Mesothelial cell of epicardium (in vitro differentiated cells): ENCODE results near the gene KLHL3. TPM values are rescaled to one million over a fixed set of nuclear protein-coding genes. Genes with fewer than 3 reads are reported as not detected.

ENCODE experiments used
- DNase-seq, 2 experiments: peaks; one replicate each; pipeline ENCODE4 v3.0.0; 2021; ENCODE audit warnings: low spot score in 2 of 2; ENCODE audit not compliant: unreplicated experiment in 2 of 2
- H3K27ac Mint-ChIP-seq: 2 replicates; pipeline ENCODE4 v1.8.0; 2021; ENCODE audit warnings: mixed read lengths
- H3K27me3 Mint-ChIP-seq: 2 replicates; pipeline ENCODE4 v1.8.0; 2021; ENCODE audit warnings: low read depth, mixed read lengths
- H3K36me3 Mint-ChIP-seq: 2 replicates; pipeline ENCODE4 v1.8.0; 2021; ENCODE audit warnings: mixed read lengths
- H3K4me1 Mint-ChIP-seq: 2 replicates; pipeline ENCODE4 v1.8.0; 2021; ENCODE audit warnings: mixed read lengths
- H3K4me3 Mint-ChIP-seq: 2 replicates; pipeline ENCODE4 v1.8.0; 2021; ENCODE audit warnings: mild to moderate bottlenecking, moderate library complexity, mixed read lengths
- H3K9me3 Mint-ChIP-seq: 2 replicates; pipeline ENCODE4 v1.8.0; 2021; ENCODE audit warnings: mixed read lengths
- total RNA-seq: library from RNA; stranded (reverse); gene quantifications from 3 replicates; pipeline ENCODE4 v1.2.1, GENCODE V29; 2021
- TF ChIP-seq, protein P1 (sequence below): fragments of 200-600 bp; sonication (generic); IDR thresholded peaks from one replicate; pipeline ENCODE4 v1.5.0; 2021; ENCODE audit warnings: antibody characterized with exemption; ENCODE audit not compliant: unreplicated experiment

Gene KLHL3
- total RNA-seq, 1 donor from 2014 or later: 13.1 TPM

DNA sequence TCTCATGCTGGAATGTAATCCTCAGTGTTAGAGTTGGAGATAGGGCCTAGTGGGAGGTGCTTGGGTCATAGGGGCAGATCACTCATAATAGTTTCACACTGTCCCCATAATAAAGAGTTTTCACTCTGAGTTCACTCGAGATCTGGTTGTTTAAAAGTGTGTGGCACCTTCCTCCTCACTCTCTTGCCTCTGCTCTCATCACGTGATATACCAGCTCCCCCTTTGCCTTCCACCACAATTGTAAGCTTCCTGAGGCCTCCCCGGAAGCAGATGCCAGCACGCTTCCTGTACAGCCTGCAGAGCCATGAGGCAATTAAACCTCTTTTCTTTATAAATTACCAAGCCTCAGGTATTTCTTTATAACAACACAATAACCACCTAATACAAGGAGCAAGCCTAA lies 3.8 kb upstream of the KLHL3 start:
- Mint-ChIP-seq H3K27me3 (no peaks in the 10 kb centered on the region), H3K9me3 (peaks cover 10% of the 10 kb centered on the region), H3K4me1 (peaks cover 5% of the 10 kb centered on the region), H3K27ac (no peak overlapping the region), H3K36me3 (peaks cover 5% of the 10 kb centered on the region), H3K4me3 (no peak overlapping the region)
- no peak for DNase-seq
- TF ChIP-seq, protein P1, sequence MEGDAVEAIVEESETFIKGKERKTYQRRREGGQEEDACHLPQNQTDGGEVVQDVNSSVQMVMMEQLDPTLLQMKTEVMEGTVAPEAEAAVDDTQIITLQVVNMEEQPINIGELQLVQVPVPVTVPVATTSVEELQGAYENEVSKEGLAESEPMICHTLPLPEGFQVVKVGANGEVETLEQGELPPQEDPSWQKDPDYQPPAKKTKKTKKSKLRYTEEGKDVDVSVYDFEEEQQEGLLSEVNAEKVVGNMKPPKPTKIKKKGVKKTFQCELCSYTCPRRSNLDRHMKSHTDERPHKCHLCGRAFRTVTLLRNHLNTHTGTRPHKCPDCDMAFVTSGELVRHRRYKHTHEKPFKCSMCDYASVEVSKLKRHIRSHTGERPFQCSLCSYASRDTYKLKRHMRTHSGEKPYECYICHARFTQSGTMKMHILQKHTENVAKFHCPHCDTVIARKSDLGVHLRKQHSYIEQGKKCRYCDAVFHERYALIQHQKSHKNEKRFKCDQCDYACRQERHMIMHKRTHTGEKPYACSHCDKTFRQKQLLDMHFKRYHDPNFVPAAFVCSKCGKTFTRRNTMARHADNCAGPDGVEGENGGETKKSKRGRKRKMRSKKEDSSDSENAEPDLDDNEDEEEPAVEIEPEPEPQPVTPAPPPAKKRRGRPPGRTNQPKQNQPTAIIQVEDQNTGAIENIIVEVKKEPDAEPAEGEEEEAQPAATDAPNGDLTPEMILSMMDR: no peak

DNA sequence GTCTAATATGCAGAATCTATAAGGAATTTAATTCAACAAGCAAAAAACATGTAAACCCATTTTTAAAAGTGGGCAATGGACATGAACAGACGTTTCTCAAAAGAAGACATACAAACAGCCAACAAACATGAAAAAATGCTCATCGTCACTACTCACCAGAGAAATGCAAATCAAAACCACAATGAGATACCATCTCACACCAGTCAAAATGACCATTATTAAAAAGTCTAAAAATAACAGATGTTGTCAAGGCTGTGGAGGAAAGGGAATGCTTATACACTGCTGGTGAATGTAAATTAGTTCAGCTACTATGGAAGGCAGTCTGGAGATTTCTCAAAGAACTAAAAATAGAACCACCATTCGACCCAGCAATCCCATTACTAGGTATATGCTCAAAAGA lies 3.1 kb upstream of the KLHL3 start:
- no peak overlapping the region for H3K27ac Mint-ChIP-seq
- DNase-seq: no peak

DNA sequence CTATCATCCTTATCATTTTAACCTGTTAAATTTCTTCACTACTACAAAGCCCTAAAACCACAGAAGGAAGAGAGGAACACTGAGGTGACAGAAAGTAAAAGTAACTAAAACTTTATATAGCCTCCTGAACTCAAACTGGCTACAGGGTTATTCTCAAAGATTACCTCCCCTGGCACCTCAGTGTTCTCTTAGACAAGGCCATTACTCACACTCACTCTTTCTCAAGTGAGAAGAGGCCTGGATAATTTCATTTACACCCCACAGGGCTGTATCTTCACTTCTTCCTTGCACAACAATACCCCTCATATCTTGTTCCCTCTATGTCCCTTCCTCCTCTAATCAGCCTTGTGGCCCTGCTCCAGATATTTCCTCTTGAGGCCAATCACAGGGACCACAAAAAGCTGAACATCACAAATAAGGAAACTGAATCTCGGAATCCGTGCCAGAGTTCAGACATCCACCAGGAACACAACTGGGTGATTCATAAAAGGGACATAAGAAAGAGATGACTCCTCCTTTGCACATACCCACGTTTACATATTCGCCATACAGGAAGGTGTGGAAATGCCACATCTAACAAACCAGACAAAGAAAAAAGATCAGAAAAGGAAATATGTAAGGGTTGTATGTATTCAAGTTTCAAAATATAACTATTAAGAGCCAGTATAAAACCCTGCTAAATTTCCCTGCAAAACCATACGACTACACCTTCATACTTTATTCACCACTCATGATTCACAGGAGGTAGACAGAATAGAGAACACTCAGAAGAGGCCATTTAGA lies 1.7 kb upstream of the KLHL3 start:
- Mint-ChIP-seq H3K9me3 (peaks cover 10% of the 10 kb centered on the region), H3K4me3 (no peak overlapping the region), H3K4me1 (peaks cover 14% of the 10 kb centered on the region), H3K27ac (no peak overlapping the region), H3K27me3 (no peaks in the 10 kb centered on the region), H3K36me3 (peaks cover 5% of the 10 kb centered on the region)
- TF ChIP-seq, protein P1: no peak
- DNase-seq: no peak

More for the DNA sequence above, 3.1 kb upstream of the KLHL3 start:
- Mint-ChIP-seq H3K4me1 (peaks cover 5% of the 10 kb centered on the region), H3K36me3 (peaks cover 5% of the 10 kb centered on the region), H3K4me3 (no peak overlapping the region), H3K9me3 (peaks cover 10% of the 10 kb centered on the region), H3K27me3 (no peaks in the 10 kb centered on the region)
- TF ChIP-seq, protein P1: no peak

DNA sequence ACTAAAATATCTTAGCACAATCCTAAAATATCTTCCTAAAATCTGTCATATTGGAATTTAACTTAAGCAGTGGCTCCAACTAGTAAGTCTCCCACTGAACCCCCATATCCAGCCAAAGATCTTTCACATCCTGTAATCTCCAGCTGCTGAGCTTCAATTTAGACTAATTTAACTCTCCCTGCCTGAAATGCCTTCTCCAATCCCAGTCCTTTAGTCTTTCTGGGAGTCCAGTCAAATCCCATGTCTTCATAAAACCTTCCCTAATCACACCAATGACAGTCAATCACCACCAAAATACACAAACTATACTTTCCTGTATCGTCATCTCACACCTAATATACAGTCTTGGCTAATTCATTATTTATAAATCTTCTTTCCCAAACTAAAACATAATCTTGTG lies 607 bp upstream of the KLHL3 start:
- TF ChIP-seq, protein P1: no peak
- Mint-ChIP-seq H3K27me3 (no peaks in the 10 kb centered on the region), H3K9me3 (peaks cover 10% of the 10 kb centered on the region), H3K4me1 (peaks cover 9% of the 10 kb centered on the region), H3K27ac (no peak overlapping the region), H3K4me3 (no peak overlapping the region), H3K36me3 (peaks cover 5% of the 10 kb centered on the region)
- DNase-seq: no peak

DNA sequence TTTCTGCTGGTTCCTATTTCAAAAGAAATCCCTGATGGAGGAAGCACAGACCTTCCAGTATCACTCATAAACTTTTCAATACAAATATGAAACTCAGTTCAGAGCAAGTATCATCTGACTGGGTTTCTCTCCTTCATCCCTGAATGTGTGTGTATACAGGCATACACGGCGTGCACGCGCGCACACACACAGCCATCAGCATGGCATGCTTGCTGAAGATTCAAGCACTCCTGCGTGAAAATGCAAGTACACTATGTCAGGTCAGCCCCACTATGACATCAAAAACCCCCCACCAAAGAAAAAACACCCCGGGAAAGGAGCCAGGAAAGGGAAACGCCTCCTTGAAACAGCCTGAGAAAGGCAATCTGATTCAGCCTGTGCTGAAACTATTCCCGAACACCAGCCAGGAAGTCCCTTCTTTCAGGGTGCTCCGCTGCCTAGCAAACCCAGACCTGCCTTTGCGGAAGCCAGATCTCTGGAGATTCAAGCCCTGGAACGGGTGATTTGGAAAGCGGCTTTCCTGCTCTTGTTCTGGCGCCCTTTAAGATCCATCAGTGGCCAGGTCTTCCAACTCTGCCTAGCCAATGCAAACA lies 831 bp downstream of the KLHL3 start:
- no peak for DNase-seq
- H3K36me3 Mint-ChIP-seq: peaks cover 5% of the 10 kb centered on the region
- peaks cover 14% of the 10 kb centered on the region for H3K4me1 Mint-ChIP-seq
- TF ChIP-seq, protein P1: no peak
- peaks cover 10% of the 10 kb centered on the region for H3K9me3 Mint-ChIP-seq
- no peak overlapping the region for H3K4me3 Mint-ChIP-seq
- no peak overlapping the region for H3K27ac Mint-ChIP-seq
- H3K27me3 Mint-ChIP-seq: no peaks in the 10 kb centered on the region
